Hepatocyte (in vitro differentiated cells): Measurements from ENCODE around the gene CAMSAP1.

Experiments
- CTCF ChIP-seq: fragments of 200-600 bp; sonication (generic); IDR thresholded peaks from 2 replicates; pipeline ENCODE4 v1.5.1; 2016; ENCODE audit warnings: antibody characterized with exemption, mild to moderate bottlenecking; ENCODE audit not compliant: poor library complexity
- EZH2phosphoT487 ChIP-seq: fragments of 200-600 bp; sonication (generic); IDR thresholded peaks from one replicate; pipeline ENCODE4 v1.6.1; 2018; ENCODE audit warnings: antibody characterized with exemption, mild to moderate bottlenecking, low read depth, moderate library complexity; ENCODE audit not compliant: unreplicated experiment, severe bottlenecking

DNA sequence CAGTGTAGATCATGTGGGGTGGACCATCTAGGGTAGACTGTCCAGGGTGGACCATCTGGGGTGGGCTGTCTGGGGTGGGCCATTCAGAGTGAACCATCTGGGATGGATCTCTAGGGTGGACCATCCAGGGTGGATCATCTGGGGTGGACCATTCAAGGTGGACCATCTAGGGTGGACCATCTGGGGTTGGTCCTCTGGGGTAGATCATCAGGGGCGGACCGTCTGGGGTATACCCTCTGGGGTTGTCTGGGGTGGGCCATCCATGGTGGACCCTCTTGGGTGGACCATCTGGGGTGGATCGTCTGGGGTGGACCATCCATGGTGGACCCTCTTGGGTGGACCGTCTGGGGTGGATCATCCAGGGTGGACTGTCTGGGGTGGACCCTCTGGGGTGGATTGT lies 141.1 kb downstream of the CAMSAP1 start:
- TF ChIP-seq CTCF (no peak), EZH2phosphoT487 (no peak)
